OCI-LY3 (cell line): ENCODE results near the gene BCL6.

Experiments used
- EZH2phosphoT487 ChIP-seq: fragments of 200-600 bp; shearing (Covaris generic); IDR thresholded peaks from 2 replicates; pipeline ENCODE4 v1.6.1; 2018; ENCODE audit warnings: antibody characterized with exemption, mixed run types, low read depth
- TF ChIP-seq, protein P1 (sequence below): fragments of 200-600, 300-600 bp; sonication (generic); IDR thresholded peaks from 2 replicates; pipeline ENCODE4 v1.5.1; 2014; ENCODE audit warnings: antibody characterized with exemption, low read length, low read depth

DNA sequence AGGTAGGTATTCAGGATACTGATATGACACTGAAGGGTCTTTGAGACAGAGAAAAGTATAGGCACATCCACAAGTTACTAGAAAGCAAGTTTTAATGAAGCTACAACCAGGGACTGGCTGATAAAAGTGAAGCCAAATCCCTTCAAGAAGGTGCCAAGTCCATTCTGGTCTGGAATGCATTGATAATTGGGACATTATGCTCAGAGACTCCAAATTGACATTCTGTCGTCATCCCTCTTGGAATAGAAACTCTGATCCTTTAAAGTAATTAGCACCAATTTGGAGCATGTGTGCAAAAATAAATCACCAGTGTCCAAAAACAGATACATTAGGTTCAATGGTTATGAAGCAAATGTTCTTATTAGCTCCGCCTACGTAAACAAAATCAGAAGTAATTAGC lies 47.3 kb upstream of the BCL6 start:
- TF ChIP-seq, protein P1, sequence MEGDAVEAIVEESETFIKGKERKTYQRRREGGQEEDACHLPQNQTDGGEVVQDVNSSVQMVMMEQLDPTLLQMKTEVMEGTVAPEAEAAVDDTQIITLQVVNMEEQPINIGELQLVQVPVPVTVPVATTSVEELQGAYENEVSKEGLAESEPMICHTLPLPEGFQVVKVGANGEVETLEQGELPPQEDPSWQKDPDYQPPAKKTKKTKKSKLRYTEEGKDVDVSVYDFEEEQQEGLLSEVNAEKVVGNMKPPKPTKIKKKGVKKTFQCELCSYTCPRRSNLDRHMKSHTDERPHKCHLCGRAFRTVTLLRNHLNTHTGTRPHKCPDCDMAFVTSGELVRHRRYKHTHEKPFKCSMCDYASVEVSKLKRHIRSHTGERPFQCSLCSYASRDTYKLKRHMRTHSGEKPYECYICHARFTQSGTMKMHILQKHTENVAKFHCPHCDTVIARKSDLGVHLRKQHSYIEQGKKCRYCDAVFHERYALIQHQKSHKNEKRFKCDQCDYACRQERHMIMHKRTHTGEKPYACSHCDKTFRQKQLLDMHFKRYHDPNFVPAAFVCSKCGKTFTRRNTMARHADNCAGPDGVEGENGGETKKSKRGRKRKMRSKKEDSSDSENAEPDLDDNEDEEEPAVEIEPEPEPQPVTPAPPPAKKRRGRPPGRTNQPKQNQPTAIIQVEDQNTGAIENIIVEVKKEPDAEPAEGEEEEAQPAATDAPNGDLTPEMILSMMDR = no peak
- TF ChIP-seq EZH2phosphoT487 = no peak
